GM23338 (cell line): ENCODE data around the gene AHNAK. TPM values are rescaled to one million over a fixed set of nuclear protein-coding genes. Genes with fewer than 3 reads are reported as not detected.

ENCODE experiments used
- ATAC-seq: fragments of 200-7000 bp; cut with Tn5 transposase; 3 replicates; pipeline ENCODE4 v1.9.1; 2020
- DNase-seq: peaks from one replicate; pipeline ENCODE4 v3.0.0-alpha.2; 2015; ENCODE audit warnings: low spot score
- H2AFZ ChIP-seq: fragments of 200-600 bp; sonication (generic); 2 replicates; pipeline ENCODE4 v1.8.0; 2016; ENCODE audit warnings: antibody characterized with exemption, mild to moderate bottlenecking, moderate library complexity
- H3F3A ChIP-seq: fragments of 200-600 bp; sonication (generic); replicated peaks from 2 replicates; pipeline ENCODE4 v1.8.0; 2017; ENCODE audit warnings: antibody characterized with exemption, mixed run types, low read depth
- H3K27ac ChIP-seq: fragments of 200-600 bp; sonication (generic); 2 replicates; pipeline ENCODE4 v1.6.1; 2016; ENCODE audit warnings: low read depth
- H3K27me3 ChIP-seq: fragments of 200-600 bp; sonication (generic); 2 replicates; pipeline ENCODE4 v1.8.0; 2016; ENCODE audit warnings: mild to moderate bottlenecking, mixed run types, moderate library complexity; ENCODE audit not compliant: insufficient read depth
- H3K36me3 ChIP-seq: fragments of 200-600 bp; sonication (generic); 2 replicates; pipeline ENCODE4 v1.8.0; 2016; ENCODE audit warnings: mild to moderate bottlenecking; ENCODE audit not compliant: insufficient read depth
- H3K4me1 ChIP-seq: fragments of 200-600 bp; sonication (generic); 2 replicates; pipeline ENCODE4 v1.8.0; 2016; ENCODE audit warnings: mild to moderate bottlenecking, moderate library complexity; ENCODE audit not compliant: insufficient read depth
- H3K4me2 ChIP-seq: fragments of 200-600 bp; sonication (generic); 2 replicates; pipeline ENCODE4 v1.7.1; 2017; ENCODE audit warnings: mixed run types
- H3K4me3 ChIP-seq: fragments of 200-600 bp; sonication (generic); 2 replicates; pipeline ENCODE4 v1.6.1; 2016; ENCODE audit warnings: mixed run types
- H3K79me2 ChIP-seq: fragments of 200-600 bp; sonication (generic); replicated peaks from 2 replicates; pipeline ENCODE4 v1.8.0; 2017; ENCODE audit warnings: mild to moderate bottlenecking; ENCODE audit not compliant: insufficient read depth
- H3K9me2 ChIP-seq: fragments of 200-600 bp; sonication (generic); 2 replicates; pipeline ENCODE4 v1.8.0; 2017; ENCODE audit not compliant: insufficient read depth
- H4K20me1 ChIP-seq: fragments of 200-600 bp; sonication (generic); replicated peaks from 2 replicates; pipeline ENCODE4 v1.8.0; 2017; ENCODE audit warnings: mild to moderate bottlenecking; ENCODE audit not compliant: insufficient read depth
- H3K27ac Mint-ChIP-seq: 2 replicates; pipeline ENCODE4 v1.8.0; 2020; ENCODE audit warnings: inconsistent platforms, mild to moderate bottlenecking, moderate library complexity, mixed read lengths
- H3K27me3 Mint-ChIP-seq: 3 replicates; pipeline ENCODE4 v1.8.0; 2022; ENCODE audit warnings: low read depth, mild to moderate bottlenecking, moderate library complexity, mixed read lengths, inconsistent platforms; ENCODE audit not compliant: insufficient read depth, poor library complexity
- H3K36me3 Mint-ChIP-seq: 3 replicates; pipeline ENCODE4 v1.8.0; 2021; ENCODE audit warnings: low read depth, mild to moderate bottlenecking, inconsistent platforms, moderate library complexity, mixed read lengths
- H3K4me1 Mint-ChIP-seq: 3 replicates; pipeline ENCODE4 v1.8.0; 2020; ENCODE audit warnings: mild to moderate bottlenecking, inconsistent platforms, mixed read lengths
- H3K4me3 Mint-ChIP-seq: 3 replicates; pipeline ENCODE4 v1.8.0; 2021; ENCODE audit warnings: moderate library complexity, mild to moderate bottlenecking, inconsistent platforms, mixed read lengths
- H3K9me3 Mint-ChIP-seq: 3 replicates; pipeline ENCODE4 v1.8.0; 2020; ENCODE audit warnings: moderate library complexity, mild to moderate bottlenecking, inconsistent platforms, mixed read lengths
- CREB1 ChIP-seq: fragments of 250-450 bp; sonication (Bioruptor Pico); IDR thresholded peaks from 2 replicates; pipeline ENCODE4 v1.5.0; 2020; ENCODE audit warnings: low read depth, mild to moderate bottlenecking, moderate library complexity
- CTCF ChIP-seq, 2 experiments: fragments of 200-600 bp in 1 of 2; sonication (generic) in 1 of 2; conservative IDR thresholded peaks; 2 replicates each; pipeline versions ENCODE4 v1.5.1 to v1.6.1; 2016 to 2017; ENCODE audit warnings: antibody characterized with exemption in 2 of 2, low read depth in 2 of 2, mild to moderate bottlenecking in 2 of 2, moderate library complexity in 1 of 2
- ETS1 ChIP-seq: IDR thresholded peaks from 2 replicates; pipeline ENCODE4 v1.6.1; 2016; ENCODE audit warnings: antibody characterized with exemption
- EZH2 ChIP-seq: fragments of 200-600 bp; sonication (generic); IDR thresholded peaks from one replicate; pipeline ENCODE4 v1.8.0; 2017; ENCODE audit warnings: antibody characterized with exemption, mild to moderate bottlenecking, low read depth; ENCODE audit not compliant: unreplicated experiment
- EZH2phosphoT487 ChIP-seq: fragments of 200-600 bp; sonication (generic); IDR thresholded peaks from one replicate; pipeline ENCODE4 v1.8.1; 2018; ENCODE audit warnings: antibody characterized with exemption; ENCODE audit not compliant: unreplicated experiment
- NANOG ChIP-seq: IDR thresholded peaks from 2 replicates; pipeline ENCODE4 v1.6.1; 2016; ENCODE audit warnings: antibody characterized with exemption, borderline replicate concordance
- POLR2AphosphoS5 ChIP-seq: IDR thresholded peaks from 2 replicates; pipeline ENCODE4 v1.6.1; 2016; ENCODE audit warnings: antibody characterized with exemption, low read depth
- REST ChIP-seq: IDR thresholded peaks from one replicate; pipeline ENCODE4 v1.6.1; 2018; ENCODE audit warnings: antibody characterized with exemption; ENCODE audit not compliant: unreplicated experiment
- STAT1 ChIP-seq: IDR thresholded peaks from one replicate; pipeline ENCODE4 v1.6.1; 2016; ENCODE audit warnings: antibody characterized with exemption; ENCODE audit not compliant: unreplicated experiment
- ZNF114 ChIP-seq: fragments of 250-450 bp; sonication (Bioruptor Pico); IDR thresholded peaks from 2 replicates; pipeline ENCODE4 v1.5.0; 2020; ENCODE audit warnings: mild to moderate bottlenecking, moderate library complexity
- ZNF331 ChIP-seq: fragments of 250-450 bp; sonication (Bioruptor Pico); IDR thresholded peaks from 2 replicates; pipeline ENCODE4 v1.5.0; 2020; ENCODE audit warnings: low read depth, mild to moderate bottlenecking, moderate library complexity
- polyA plus RNA-seq: library from polyadenylated mRNA; unstranded; fragments of >200 nt; fragmentation: Nextera tagmentation; extraction: Ambion mirVana; gene quantifications from 2 replicates; pipeline ENCODE4 v1.2.1, GENCODE V29; 2016
- total RNA-seq: library from RNA; depleted of rRNA; stranded (reverse); fragments of >200 nt; shearing (Covaris generic); gene quantifications from 2 replicates; pipeline ENCODE4 v1.2.3, GENCODE V29; 2014

AHNAK gene
- total and polyA plus RNA-seq, 2 experiments from 2014 or later = 0.91 to 2.1 TPM

- TF ChIP-seq CTCF (conservative IDR thresholded peaks at IDR 0.05; ENCODE audit: low read depth in 2 of 2) = no peak
- no peak for TF ChIP-seq EZH2phosphoT487
- no peak for TF ChIP-seq ZNF114 (CRISPR knock-in tag)
- TF ChIP-seq POLR2AphosphoS5 = no peak
- no peak for TF ChIP-seq STAT1
- TF ChIP-seq ZNF331 (CRISPR knock-in tag) = no peak
These were observed 87.5 kb downstream of the AHNAK start (continued) for GRCh38 chr11:62459080-62459479.

- Histone ChIP-seq H4K20me1 (no peaks in the 10 kb centered on the region), H3K79me2 (no peaks in the 10 kb centered on the region), H3K27ac (no peak overlapping the region), H3K36me3 (no peaks in the 10 kb centered on the region), H3K4me1 (no peaks in the 10 kb centered on the region), H2AFZ (no peak overlapping the region), H3K9me2 (0 out of 2 replicates have a peak, but pooled peaks cover 2% of the 10 kb centered on the region), H3K4me2 (no peak overlapping the region), H3K4me3 (no peak overlapping the region), H3K27me3 (no peaks in the 10 kb centered on the region), H3F3A (no peaks in the 10 kb centered on the region)
- no peak for ATAC-seq
- H3K9me3 Mint-ChIP-seq = peaks cover 6% of the 10 kb centered on the region; the same call in 1 of the 3 replicates
- TF ChIP-seq CTCF (conservative IDR thresholded peaks at IDR 0.05; ENCODE audit: low read depth in 2 of 2) (no peak), ZNF331 (CRISPR knock-in tag) (no peak), NANOG (no peak), EZH2 (no peak), CREB1 (CRISPR knock-in tag) (no peak), ETS1 (no peak), REST (no peak)
- no peak overlapping the region for H3K4me3 Mint-ChIP-seq
- DNase-seq = no peak
- H3K27me3 Mint-ChIP-seq = peaks cover 6% of the 10 kb centered on the region
- no peak overlapping the region; the same call in 1 of the 2 replicates for H3K27ac Mint-ChIP-seq
- H3K36me3 Mint-ChIP-seq = no peaks in the 10 kb centered on the region
- H3K4me1 Mint-ChIP-seq = no peaks in the 10 kb centered on the region; the same call in 1 of the 3 replicates
These were observed 88.2 kb downstream of the AHNAK start for GRCh38 chr11:62458212-62459002.
